SK-N-MC (cell line): ENCODE measurements around the gene PKIB.

ENCODE experiments used
- EZH2 ChIP-seq: fragments of 200-600 bp; sonication (generic); IDR thresholded peaks from one replicate; pipeline ENCODE4 v1.6.1; 2017; ENCODE audit warnings: antibody characterized with exemption
- FOXP2 ChIP-seq: optimal IDR thresholded peaks from 2 replicates; pipeline ENCODE3; 2011; ENCODE audit warnings: mild to moderate bottlenecking, moderate library complexity; ENCODE audit not compliant: insufficient read depth; ENCODE audit errors: extremely low read length, control extremely low read depth
- POLR2AphosphoS5 ChIP-seq: IDR thresholded peaks from 2 replicates; pipeline ENCODE4 v1.6.1; 2012; ENCODE audit warnings: mild to moderate bottlenecking, low read depth, low read length, borderline replicate concordance

GRCh38 chr6:122647765-122648164 lies 37.6 kb downstream of the PKIB start:
- TF ChIP-seq POLR2AphosphoS5 (no peak), FOXP2 (no peak), EZH2 (no peak)
